ENCODE measurements around the gene MTA1. TPM values are rescaled to one million over a fixed set of nuclear protein-coding genes. Genes with fewer than 3 reads are reported as not detected.

MTA1 gene
- total and polyA plus RNA-seq, 2 donors (not counting 1 experiment from before 2014, with no cell fraction given), result 137 to 147 TPM

- Mint-ChIP-seq H3K27ac (no peak overlapping the region), H3K27me3 (peaks cover 11% of the 10 kb centered on the region), H3K4me3 (peak overlapping the region; percentile 19), H3K4me1 (peaks cover 31% of the 10 kb centered on the region), H3K9me3 (ENCODE audit: insufficient read depth) (no peaks in the 10 kb centered on the region)
- no peak for ATAC-seq (ENCODE audit: low read depth)
- TF ChIP-seq EZH2 (IDR thresholded peaks at IDR 0.05; ENCODE audit: borderline replicate concordance, insufficient read depth, low read depth, low read length, poor library complexity, severe bottlenecking), result no peak
- no peak for TF ChIP-seq CTCF (IDR thresholded peaks at IDR 0.05)
- Histone ChIP-seq H3K4me3 (ENCODE audit: control extremely low read depth in 1 of 5, extremely low read depth in 1 of 5, insufficient read depth in 1 of 5, low read depth in 2 of 5, low read length in 4 of 5) (no peak overlapping the region), H3K36me3 (replicated peaks in 1 of 2; ENCODE audit: control extremely low read depth in 1 of 2, control insufficient read depth in 1 of 2, extremely low read depth in 1 of 2, insufficient read depth in 2 of 2, low read length in 1 of 2) (no peaks in the 10 kb centered on the region), H4K20me1 (ENCODE audit: control insufficient read depth, insufficient read depth, low read length, poor library complexity, severe bottlenecking) (peaks cover 18% of the 10 kb centered on the region), H3K9me3 (ENCODE audit: control extremely low read depth in 1 of 3, control insufficient read depth in 2 of 3, insufficient read depth in 1 of 3, low read length in 2 of 3) (peaks cover 0 to 7% (median 0%) of the 10 kb centered on the region in 3 donors), H3K9ac (ENCODE audit: low read length) (no peak overlapping the region), H2AFZ (ENCODE audit: insufficient read depth, low read depth, low read length, poor library complexity, severe bottlenecking) (no peak overlapping the region), H3K4me2 (replicated peaks; ENCODE audit: low read depth, low read length, poor library complexity, severe bottlenecking) (no peak overlapping the region), H3K79me2 (ENCODE audit: control insufficient read depth, insufficient read depth, low read length) (peaks cover 20% of the 10 kb centered on the region), H3K27me3 (replicated peaks in 1 of 4; ENCODE audit: control extremely low read depth in 1 of 4, control insufficient read depth in 3 of 4, insufficient read depth in 4 of 4, low read length in 3 of 4) (peaks cover 0 to 32% (median 14%) of the 10 kb centered on the region in 4 experiments), H3K27ac (ENCODE audit: low read length in 2 of 2) (no peak overlapping the region), H3K4me1 (ENCODE audit: control insufficient read depth in 2 of 2, insufficient read depth in 2 of 2, low read length in 2 of 2) (peaks cover 35 to 38% of the 10 kb centered on the region in 2 donors)
- DNase-seq, result no peak
- 95% methylated on average over 4 of the region's 11 CpGs for WGBS (ENCODE audit: insufficient coverage)
- CTCF ChIA-PET, result interaction anchor here (1.4 to 1.8 kb wide), 3 partner anchors 13 to 64 kb away, joined by 3 to 5 read pairs (median 5); no protein-coding TSS in a partner anchor
- intact Hi-C loops (cut with micrococcal nuclease), result no loop called here
- POLR2A ChIA-PET, result interaction anchor here (1.2 kb wide), 1 partner anchor 64 kb away, joined by 7 read pairs; no protein-coding TSS in a partner anchor
Measured at GRCh38 chr14:105416671-105417070, 3.0 kb upstream of the MTA1 start.

- Histone ChIP-seq H2AFZ (ENCODE audit: insufficient read depth, low read depth, low read length, poor library complexity, severe bottlenecking) (no peak overlapping the region), H3K27ac (ENCODE audit: low read length in 2 of 2) (no peak overlapping the region), H3K4me3 (ENCODE audit: control extremely low read depth in 1 of 5, extremely low read depth in 1 of 5, insufficient read depth in 1 of 5, low read depth in 2 of 5, low read length in 4 of 5) (no peak overlapping the region), H3K9me3 (ENCODE audit: control extremely low read depth in 1 of 3, control insufficient read depth in 2 of 3, insufficient read depth in 1 of 3, low read length in 2 of 3) (no peaks in the 10 kb centered on the region), H3K9ac (ENCODE audit: low read length) (no peak overlapping the region), H3K27me3 (replicated peaks in 1 of 4; ENCODE audit: control extremely low read depth in 1 of 4, control insufficient read depth in 3 of 4, insufficient read depth in 4 of 4, low read length in 3 of 4) (peaks cover 0 to 24% (median 9%) of the 10 kb centered on the region in 4 experiments), H3K4me2 (replicated peaks; ENCODE audit: low read depth, low read length, poor library complexity, severe bottlenecking) (no peak overlapping the region), H3K4me1 (ENCODE audit: control insufficient read depth in 2 of 2, insufficient read depth in 2 of 2, low read length in 2 of 2) (peaks cover 38 to 42% of the 10 kb centered on the region in 2 donors), H3K36me3 (replicated peaks in 1 of 2; ENCODE audit: control extremely low read depth in 1 of 2, control insufficient read depth in 1 of 2, extremely low read depth in 1 of 2, insufficient read depth in 2 of 2, low read length in 1 of 2) (no peaks in the 10 kb centered on the region), H4K20me1 (ENCODE audit: control insufficient read depth, insufficient read depth, low read length, poor library complexity, severe bottlenecking) (peaks cover 23% of the 10 kb centered on the region), H3K79me2 (ENCODE audit: control insufficient read depth, insufficient read depth, low read length) (peaks cover 31% of the 10 kb centered on the region)
- DNase-seq, result no peak
- peak overlapping the region; percentile 72 for H3K4me3 Mint-ChIP-seq
- WGBS (ENCODE audit: insufficient coverage), result 85% methylated on average over 3 of the region's 3 CpGs
- ATAC-seq (ENCODE audit: low read depth), result no peak
- ChIA-PET CTCF (interaction anchor here (1.4 to 1.8 kb wide), 2 partner anchors 47 to 63 kb away, joined by 3 to 5 read pairs; no protein-coding TSS in a partner anchor), POLR2A (no interaction called here)
- peaks cover 10% of the 10 kb centered on the region for H3K27me3 Mint-ChIP-seq
- H3K27ac Mint-ChIP-seq, result no peak overlapping the region
- TF ChIP-seq CTCF (IDR thresholded peaks at IDR 0.05), result no peak
- TF ChIP-seq EZH2 (IDR thresholded peaks at IDR 0.05; ENCODE audit: borderline replicate concordance, insufficient read depth, low read depth, low read length, poor library complexity, severe bottlenecking), result no peak
- intact Hi-C loops (cut with micrococcal nuclease), result no loop called here
- no peaks in the 10 kb centered on the region for H3K9me3 Mint-ChIP-seq (ENCODE audit: insufficient read depth)
- peaks cover 39% of the 10 kb centered on the region for H3K4me1 Mint-ChIP-seq
Measured at GRCh38 chr14:105417690-105418121, 1.9 kb upstream of the MTA1 start.
